HG03565 (cell line): ENCODE results near the gene DYNLT2.
"Not testable (repeated sequence)": the region's sequence is repeated elsewhere in the genome, so short reads cannot be mapped to it uniquely, and the experiment has no call there.

Experiments
- ATAC-seq: cut with Tn5 transposase; IDR thresholded peaks from one replicate; pipeline ENCODE4 v1.9.1; 2021; ENCODE audit warnings: mild to moderate bottlenecking, moderate library complexity; ENCODE audit not compliant: unreplicated experiment

The DYNLT2 gene

DNA sequence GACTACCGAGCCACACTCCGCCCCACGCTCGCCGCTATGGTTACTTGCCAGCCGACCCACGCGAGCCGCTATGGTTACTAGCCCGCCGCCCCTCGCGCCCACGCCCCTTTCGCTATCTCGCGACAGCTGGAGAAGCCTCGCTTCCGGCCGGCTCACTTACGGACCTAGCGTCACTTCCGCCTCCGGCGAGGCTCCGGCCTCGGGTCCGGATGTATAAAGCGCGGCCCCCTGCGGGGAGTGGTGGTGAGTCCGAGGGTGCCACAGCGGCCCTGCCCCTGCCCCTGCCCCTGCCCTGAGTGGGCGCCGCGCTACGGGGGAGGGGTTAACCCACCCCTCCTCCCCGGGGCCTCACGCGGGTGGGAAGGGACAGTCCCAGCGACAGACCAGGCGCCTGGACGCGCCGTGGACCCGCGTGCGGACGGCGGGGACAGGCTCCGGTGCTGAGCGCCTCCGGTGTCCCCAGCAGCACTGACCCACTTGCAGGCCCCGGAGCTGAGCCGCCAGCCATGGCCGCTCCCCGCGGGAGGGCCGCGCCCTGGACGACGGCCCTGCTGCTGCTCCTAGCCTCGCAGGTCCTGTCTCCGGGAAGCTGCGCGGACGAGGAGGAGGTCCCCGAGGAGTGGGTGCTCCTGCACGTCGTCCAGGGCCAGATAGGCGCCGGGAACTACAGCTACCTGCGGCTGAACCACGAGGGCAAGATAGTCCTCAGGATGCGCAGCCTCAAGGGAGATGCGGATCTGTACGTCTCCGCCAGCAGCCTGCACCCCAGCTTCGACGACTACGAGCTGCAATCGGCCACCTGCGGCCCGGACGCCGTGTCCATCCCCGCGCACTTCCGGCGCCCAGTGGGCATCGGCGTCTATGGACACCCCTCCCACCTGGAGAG, 49.2 kb downstream of the DYNLT2 start, which contains the start of the genes C6orf120 and WDR27:
TSS of gene C6orf120 (plus strand) at position 173 of the 886 bp plus-strand sequence. CDS start at position 507, 334 bp downstream.
TSS of gene WDR27 (minus strand) at position 76 of the 886 bp plus-strand sequence. CDS start 13,024 bp downstream, outside the sequence.
- ATAC-seq, result peak; percentile 92

- no peak for ATAC-seq
Measured at GRCh38 chr6:169701311-169701953, 49.9 kb downstream of the DYNLT2 start.

GRCh38 chr6:169700296-169700695, 51.1 kb downstream of the DYNLT2 start:
- no peak for ATAC-seq

GRCh38 chr6:169697115-169697514, 54.3 kb downstream of the DYNLT2 start:
- not testable (repeated sequence) for ATAC-seq

DNA sequence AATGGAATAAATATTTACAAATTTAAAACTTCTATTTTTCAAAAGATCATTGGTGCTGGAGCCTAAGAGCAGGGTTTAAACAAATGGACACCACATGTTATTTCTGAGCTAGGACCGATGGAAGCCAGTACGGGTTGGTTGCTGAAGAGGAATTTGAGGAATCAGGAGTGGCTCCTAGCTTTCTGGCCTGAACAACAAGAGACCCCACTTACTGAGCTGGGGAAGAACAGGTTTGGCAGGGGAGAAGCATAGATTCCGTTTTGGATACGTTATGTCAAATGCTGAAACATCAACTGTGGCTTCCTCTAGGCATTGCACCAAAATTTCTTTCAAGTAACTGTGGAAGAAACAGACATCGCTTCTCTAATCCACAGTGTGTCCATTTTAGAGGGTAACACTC, 56.2 kb downstream of the DYNLT2 start:
- no peak for ATAC-seq

- ATAC-seq, result no peak
Measured at GRCh38 chr6:169692516-169692915, 58.9 kb downstream of the DYNLT2 start.

DNA sequence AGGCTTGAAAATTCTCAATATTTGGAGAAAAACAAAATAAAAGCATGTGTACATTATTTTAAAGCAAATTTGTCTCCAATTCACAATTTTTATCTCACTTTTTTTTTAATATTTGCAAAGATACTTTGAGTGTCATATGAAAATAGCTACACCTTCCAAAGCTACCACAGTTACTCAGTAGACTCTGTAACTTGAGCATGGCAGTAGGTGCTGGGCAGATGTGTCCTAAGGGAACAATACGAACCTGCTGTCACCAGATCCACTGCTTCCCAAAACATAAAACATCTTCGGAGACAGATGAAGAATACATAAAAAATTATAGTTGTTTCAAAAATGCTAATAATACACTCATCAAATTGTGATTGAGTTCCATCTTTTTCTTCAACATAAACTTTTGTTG, 60.1 kb downstream of the DYNLT2 start:
- ATAC-seq, result no peak
